ENCODE results near the gene ZPLD1. TPM values are rescaled to one million over a fixed set of nuclear protein-coding genes. Genes with fewer than 3 reads are reported as not detected.

Gene ZPLD1
- total RNA-seq, 2 donors from 2014 or later: 1.5 to 12.3 TPM

DNA sequence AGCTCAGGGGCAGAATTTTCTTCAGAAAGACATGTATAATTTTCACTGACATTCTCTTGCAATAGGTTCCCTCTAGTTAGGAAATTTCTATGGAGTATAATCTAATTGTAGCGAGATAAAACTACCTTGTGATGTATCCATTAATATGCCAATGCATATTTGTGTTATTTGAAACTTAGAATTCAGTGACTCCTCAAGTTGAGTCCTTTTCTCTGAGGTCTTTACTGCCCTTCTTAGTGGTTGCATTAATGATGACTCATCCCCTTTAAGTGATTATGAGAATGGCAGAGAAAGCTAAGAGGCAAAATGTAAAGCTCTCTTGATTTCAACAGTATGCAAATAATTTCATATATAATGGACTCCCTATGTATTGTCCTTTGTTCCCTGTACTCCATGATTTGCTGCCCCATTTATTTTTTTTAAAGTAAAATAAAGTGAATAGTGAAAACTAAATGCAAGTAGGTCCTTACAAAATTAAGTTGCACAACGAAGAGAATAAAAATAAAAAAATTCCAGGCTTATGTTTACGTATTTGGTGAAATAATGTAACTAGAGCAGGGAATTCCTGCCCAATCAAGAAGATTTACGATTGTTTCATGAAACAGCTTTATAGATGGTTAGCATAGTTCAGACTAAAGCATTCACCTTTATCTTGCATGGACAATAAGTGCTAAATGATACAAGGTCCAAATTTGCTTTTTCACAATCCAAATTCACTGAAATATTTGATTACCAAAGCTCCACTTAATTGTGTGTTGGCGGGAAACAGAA lies 78.1 kb downstream of the ZPLD1 start:
- no peak for DNase-seq (ENCODE audit: low spot score)
- intact Hi-C loops (cut with DNase I): no loop called here

DNA sequence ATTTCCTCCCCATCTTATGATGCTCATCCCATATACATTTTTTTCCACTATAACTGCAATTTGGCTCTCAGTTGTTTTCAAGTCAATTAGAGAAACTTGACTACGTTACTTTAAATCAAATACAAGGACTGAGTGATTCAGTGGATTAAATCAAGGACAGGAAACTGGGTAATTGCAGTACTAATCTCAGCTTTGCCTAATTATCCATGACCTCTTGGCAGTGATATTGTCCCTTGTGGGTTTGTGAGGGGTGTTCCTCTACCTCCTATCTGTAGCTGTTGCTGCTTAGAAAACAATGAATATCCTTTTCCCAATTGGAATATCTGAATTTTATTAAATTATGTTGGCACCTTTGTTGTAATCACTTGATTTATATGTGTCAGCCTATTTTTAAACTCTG lies 79.4 kb downstream of the ZPLD1 start:
- intact Hi-C loops (cut with DNase I): no loop called here
- no peak for DNase-seq (ENCODE audit: low spot score)

DNA sequence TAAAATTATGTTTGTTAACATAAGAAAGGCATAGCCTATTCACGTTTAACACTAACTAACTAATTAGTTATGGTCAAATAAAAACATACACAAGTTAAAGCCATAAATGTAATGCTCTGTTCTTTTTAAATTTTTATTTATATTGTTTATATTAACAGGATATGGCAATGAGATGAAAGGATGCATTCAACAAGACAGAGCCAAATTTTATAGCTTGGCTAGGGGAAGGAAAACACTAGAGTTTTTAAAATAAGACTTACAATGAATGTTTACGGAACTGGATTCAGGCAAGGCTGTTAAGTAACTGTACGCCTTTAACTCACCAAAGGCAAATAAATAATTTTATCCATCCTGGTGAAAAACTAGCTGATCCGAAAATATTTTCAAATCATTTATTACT lies 86.4 kb downstream of the ZPLD1 start:
- DNase-seq (ENCODE audit: low spot score): no peak
- intact Hi-C loops (cut with DNase I): no loop called here

DNA sequence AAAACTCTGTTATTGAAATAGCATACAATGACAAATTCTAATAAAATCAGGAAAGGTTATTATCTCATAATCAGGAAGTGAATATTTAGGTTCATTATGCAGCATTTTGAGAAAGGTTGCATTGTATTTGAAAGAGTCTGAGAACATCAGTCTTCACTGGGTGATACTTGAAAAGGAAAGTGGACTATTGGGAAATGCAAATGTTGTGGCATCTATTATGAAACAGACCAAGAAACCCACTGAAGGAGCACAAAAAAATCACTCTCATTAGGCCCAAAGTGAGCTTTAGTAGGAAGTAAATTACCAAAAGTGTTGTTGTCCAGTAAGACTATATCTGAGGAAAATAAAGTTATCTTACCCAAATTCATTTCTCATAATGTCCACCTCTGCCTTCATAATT lies 90.8 kb downstream of the ZPLD1 start:
- no peak for DNase-seq (ENCODE audit: low spot score)
- intact Hi-C loops (cut with DNase I): no loop called here

DNA sequence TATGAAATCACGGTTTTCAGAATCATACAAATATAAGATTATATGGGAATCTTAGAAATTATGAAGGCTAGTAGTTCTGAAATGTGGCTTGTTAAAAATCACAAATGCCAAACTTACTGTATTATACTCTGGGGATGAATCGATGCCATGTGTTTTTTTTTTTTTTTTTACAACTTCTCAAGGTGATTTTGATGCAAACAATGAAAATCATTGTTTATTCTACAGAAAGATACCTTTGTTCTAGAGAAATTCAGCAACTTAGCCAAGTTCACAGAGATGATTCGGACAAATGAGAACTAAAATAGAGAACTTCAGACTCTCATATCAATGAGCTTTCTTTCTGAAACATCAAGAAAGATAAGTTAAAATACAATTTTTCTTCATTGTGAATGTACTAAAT lies 92.0 kb downstream of the ZPLD1 start:
- DNase-seq (ENCODE audit: low spot score): no peak
- intact Hi-C loops (cut with DNase I): no loop called here

DNA sequence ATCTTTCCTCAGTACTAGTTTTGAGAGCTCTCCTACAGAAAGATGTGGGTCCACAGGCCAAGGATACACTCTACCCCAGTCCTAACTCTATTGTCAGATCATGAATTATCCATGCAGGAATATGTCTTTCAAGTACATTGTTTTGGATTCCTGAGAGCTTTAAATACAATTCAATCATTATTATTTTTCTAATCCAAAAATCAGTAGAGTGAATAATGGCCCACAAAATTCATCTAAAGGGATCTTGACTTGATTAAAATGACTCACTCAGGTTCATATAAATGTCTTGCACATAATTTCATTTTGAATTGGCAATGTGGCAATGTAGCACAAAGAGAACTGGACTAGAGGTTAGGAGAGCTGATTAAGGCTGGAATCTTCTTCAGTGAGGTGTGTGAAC lies 93.9 kb downstream of the ZPLD1 start:
- intact Hi-C loops (cut with DNase I): no loop called here
- no peak for DNase-seq (ENCODE audit: low spot score)
